OCI-LY7 (cell line): ENCODE measurements around the gene FAM136A. TPM values are rescaled to one million over a fixed set of nuclear protein-coding genes. Genes with fewer than 3 reads are reported as not detected.

Source experiments
- BruUV-seq: library from RNA; stranded (reverse); fragments of 400-500 nt; replicated peaks from 2 replicates; lab custom pipeline; 2021; lab: Mats Ljungman, UMichigan
- CTCF ChIA-PET: fragments of 300-600 bp; sonication (Branson Sonifier 250); formaldehyde crosslinking; loops from one replicate; lab custom pipeline; 2022; ENCODE audit warnings: antibody characterized with exemption; ENCODE audit not compliant: unreplicated experiment; lab: Charles Lee
- POLR2A ChIA-PET: fragments of 300-600 bp; sonication (Branson Sonifier 250); formaldehyde crosslinking; loops from one replicate; lab custom pipeline; 2022; ENCODE audit warnings: antibody characterized with exemption; lab: Charles Lee
- DNase-seq: peaks from one replicate; pipeline ENCODE4 v3.0.0-alpha.2; 2015; ENCODE audit warnings: low spot score
- H2AFZ ChIP-seq: fragments of 200-600 bp; sonication (generic), shearing (Covaris generic); 2 replicates; pipeline ENCODE4 v1.6.1; 2014; ENCODE audit warnings: mild to moderate bottlenecking, antibody characterized with exemption, low read length, moderate library complexity
- H3K27ac ChIP-seq: fragments of 200-600 bp; sonication (generic); 2 replicates; pipeline ENCODE4 v1.5.1; 2014; ENCODE audit warnings: mixed run types, low read depth, mild to moderate bottlenecking, moderate library complexity, low read length, inconsistent platforms; ENCODE audit not compliant: poor library complexity, severe bottlenecking
- H3K36me3 ChIP-seq: fragments of 200-600 bp; sonication (generic); 2 replicates; pipeline ENCODE4 v1.6.1; 2014; ENCODE audit warnings: mild to moderate bottlenecking, antibody characterized with exemption, low read length, moderate library complexity, mixed read lengths; ENCODE audit not compliant: insufficient read depth
- H3K4me1 ChIP-seq: fragments of 200-600 bp; sonication (generic); 2 replicates; pipeline ENCODE4 v1.5.1; 2014; ENCODE audit warnings: mild to moderate bottlenecking, low read length; ENCODE audit not compliant: insufficient read depth, poor library complexity, severe bottlenecking
- H3K4me2 ChIP-seq: fragments of 200-600 bp; sonication (generic); 2 replicates; pipeline ENCODE4 v1.6.1; 2014; ENCODE audit warnings: mild to moderate bottlenecking, low read length
- H3K4me3 ChIP-seq: fragments of 200-600 bp; sonication (generic); 2 replicates; pipeline ENCODE4 v1.5.1; 2014; ENCODE audit warnings: mild to moderate bottlenecking, low read depth, low read length; ENCODE audit not compliant: poor library complexity, severe bottlenecking
- H3K79me2 ChIP-seq: fragments of 200-600 bp; sonication (generic); 2 replicates; pipeline ENCODE4 v1.6.1; 2016; ENCODE audit warnings: low read depth, mild to moderate bottlenecking, low read length, moderate library complexity, mixed read lengths; ENCODE audit not compliant: insufficient read depth
- H3K9me2 ChIP-seq: fragments of 200-600 bp; sonication (generic); 2 replicates; pipeline ENCODE4 v1.6.1; 2016; ENCODE audit warnings: mild to moderate bottlenecking, low read length, mixed read lengths; ENCODE audit not compliant: insufficient read depth
- H3K9me3 ChIP-seq: fragments of 200-600 bp; sonication (generic); 2 replicates; pipeline ENCODE4 v1.6.1; 2014; ENCODE audit warnings: mild to moderate bottlenecking, mixed run types, low read length, mixed read lengths
- H4K20me1 ChIP-seq: fragments of 200-600 bp; sonication (generic); 2 replicates; pipeline ENCODE4 v1.6.1; 2014; ENCODE audit warnings: mild to moderate bottlenecking, antibody characterized with exemption, low read length, moderate library complexity, mixed read lengths; ENCODE audit not compliant: insufficient read depth
- EZH2phosphoT487 ChIP-seq: fragments of 200-600 bp; sonication (generic); IDR thresholded peaks from 2 replicates; pipeline ENCODE4 v1.6.1; 2018; ENCODE audit warnings: low read depth, borderline replicate concordance, mild to moderate bottlenecking, mixed run types, antibody characterized with exemption, low read length, moderate library complexity, mixed read lengths
- intact Hi-C: fragments of 100-400 bp; cut with micrococcal nuclease; formaldehyde crosslinking; loops from one replicate; pipeline ENCODE4 v1.10.0; 2022; ENCODE audit not compliant: unreplicated experiment
- total RNA-seq, 2 experiments: library from RNA; depleted of rRNA in 1 of 2; stranded (reverse); fragments of >200 nt in 1 of 2; shearing (Covaris generic) in 1 of 2; gene quantifications; 2 replicates each; pipeline ENCODE4 v1.2.3, GENCODE V29; 2014 to 2022
- TF ChIP-seq, protein P1 (sequence below): fragments of 200-600 bp; sonication (generic); conservative IDR thresholded peaks from 2 replicates; pipeline ENCODE4 v1.5.1; 2014; ENCODE audit warnings: mild to moderate bottlenecking, antibody characterized with exemption, low read length, moderate library complexity, mixed read lengths

The FAM136A gene
- total RNA-seq, 2 experiments from 2014 or later, result 57.2 to 82.2 TPM

GRCh38 chr2:70340761-70341476, 39.1 kb upstream of the FAM136A start:
- Histone ChIP-seq H3K9me3 (no peaks in the 10 kb centered on the region), H3K36me3 (no peaks in the 10 kb centered on the region), H3K4me3 (no peak overlapping the region), H3K27ac (no peak overlapping the region), H2AFZ (no peak overlapping the region), H3K79me2 (no peaks in the 10 kb centered on the region), H3K4me2 (no peak overlapping the region), H4K20me1 (no peaks in the 10 kb centered on the region), H3K9me2 (no peaks in the 10 kb centered on the region), H3K4me1 (no peaks in the 10 kb centered on the region)
- BruUV-seq, result no TSS peak
- POLR2A ChIA-PET, result no interaction called here
- TF ChIP-seq, protein P1, sequence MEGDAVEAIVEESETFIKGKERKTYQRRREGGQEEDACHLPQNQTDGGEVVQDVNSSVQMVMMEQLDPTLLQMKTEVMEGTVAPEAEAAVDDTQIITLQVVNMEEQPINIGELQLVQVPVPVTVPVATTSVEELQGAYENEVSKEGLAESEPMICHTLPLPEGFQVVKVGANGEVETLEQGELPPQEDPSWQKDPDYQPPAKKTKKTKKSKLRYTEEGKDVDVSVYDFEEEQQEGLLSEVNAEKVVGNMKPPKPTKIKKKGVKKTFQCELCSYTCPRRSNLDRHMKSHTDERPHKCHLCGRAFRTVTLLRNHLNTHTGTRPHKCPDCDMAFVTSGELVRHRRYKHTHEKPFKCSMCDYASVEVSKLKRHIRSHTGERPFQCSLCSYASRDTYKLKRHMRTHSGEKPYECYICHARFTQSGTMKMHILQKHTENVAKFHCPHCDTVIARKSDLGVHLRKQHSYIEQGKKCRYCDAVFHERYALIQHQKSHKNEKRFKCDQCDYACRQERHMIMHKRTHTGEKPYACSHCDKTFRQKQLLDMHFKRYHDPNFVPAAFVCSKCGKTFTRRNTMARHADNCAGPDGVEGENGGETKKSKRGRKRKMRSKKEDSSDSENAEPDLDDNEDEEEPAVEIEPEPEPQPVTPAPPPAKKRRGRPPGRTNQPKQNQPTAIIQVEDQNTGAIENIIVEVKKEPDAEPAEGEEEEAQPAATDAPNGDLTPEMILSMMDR, result peak; percentile 94
- TF ChIP-seq EZH2phosphoT487, result no peak
- intact Hi-C loops, result loop anchor here (1.0 kb wide), 2 partner anchors 276 to 307 kb away; no protein-coding TSS in a partner anchor
- peak; percentile 53 for DNase-seq
- CTCF ChIA-PET, result interaction anchor here (1.1 kb wide), 1 partner anchor 9 kb away, joined by 3 read pairs; no protein-coding TSS in a partner anchor

- BruUV-seq, result no TSS peak
- intact Hi-C loops, result no loop called here
- no peak for DNase-seq
Measured at GRCh38 chr2:70340075-70340474, 38.2 kb upstream of the FAM136A start.

More at GRCh38 chr2:70340075-70340474, 38.2 kb upstream of the FAM136A start:
- Histone ChIP-seq H3K4me2 (no peak overlapping the region), H3K9me2 (no peaks in the 10 kb centered on the region), H3K4me3 (no peak overlapping the region), H3K4me1 (no peaks in the 10 kb centered on the region), H3K27ac (no peak overlapping the region), H3K36me3 (no peaks in the 10 kb centered on the region), H3K79me2 (no peaks in the 10 kb centered on the region), H2AFZ (no peak overlapping the region), H4K20me1 (no peaks in the 10 kb centered on the region), H3K9me3 (no peaks in the 10 kb centered on the region)
- CTCF ChIA-PET, result interaction anchor here (1.1 kb wide), 1 partner anchor 10 kb away, joined by 3 read pairs; no protein-coding TSS in a partner anchor
- TF ChIP-seq, protein P1, result no peak
- TF ChIP-seq EZH2phosphoT487, result no peak
- POLR2A ChIA-PET, result no interaction called here
